Measurements from ENCODE around the gene RFNG.

The RFNG gene

DNA sequence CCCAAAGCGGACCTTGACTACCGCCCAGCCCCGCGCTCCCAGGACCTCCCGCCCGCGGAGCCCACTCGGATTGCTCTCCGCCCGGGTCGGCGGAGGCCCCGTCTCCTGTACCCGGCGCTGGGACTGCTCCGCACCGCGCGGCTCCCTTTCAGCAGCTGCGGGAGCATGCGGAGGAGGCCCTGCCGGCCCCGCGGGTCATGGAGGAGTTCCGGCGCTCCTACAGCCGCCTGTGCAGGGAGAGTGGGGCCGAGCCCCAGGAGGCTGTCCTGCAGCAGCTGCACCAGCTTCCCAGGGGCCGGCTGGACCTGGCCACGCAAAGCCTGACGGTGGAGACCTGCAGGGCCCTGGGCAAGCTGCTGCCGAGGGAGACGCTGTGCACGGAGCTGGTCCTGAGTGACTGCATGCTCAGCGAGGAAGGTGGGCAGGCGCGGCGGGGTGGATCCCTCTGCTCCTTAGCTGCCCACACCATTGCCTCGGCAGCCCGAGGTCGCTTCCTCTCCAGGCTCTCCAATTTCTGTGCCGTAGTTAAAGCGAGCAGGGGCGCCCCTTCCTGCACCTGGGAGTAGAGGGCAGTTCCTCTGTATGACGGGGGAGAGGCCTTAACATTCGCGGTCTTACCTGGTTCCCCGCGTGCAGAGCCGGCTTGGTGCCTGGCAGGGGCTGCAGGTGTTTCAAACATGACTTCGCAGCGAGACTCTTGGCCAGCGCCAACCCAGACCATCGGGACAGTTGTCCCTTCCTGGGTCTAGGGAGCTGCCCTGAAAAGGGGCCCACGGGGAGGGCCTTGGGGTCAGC, 28.0 kb downstream of the RFNG start:
- no peak for DNase-seq

DNA sequence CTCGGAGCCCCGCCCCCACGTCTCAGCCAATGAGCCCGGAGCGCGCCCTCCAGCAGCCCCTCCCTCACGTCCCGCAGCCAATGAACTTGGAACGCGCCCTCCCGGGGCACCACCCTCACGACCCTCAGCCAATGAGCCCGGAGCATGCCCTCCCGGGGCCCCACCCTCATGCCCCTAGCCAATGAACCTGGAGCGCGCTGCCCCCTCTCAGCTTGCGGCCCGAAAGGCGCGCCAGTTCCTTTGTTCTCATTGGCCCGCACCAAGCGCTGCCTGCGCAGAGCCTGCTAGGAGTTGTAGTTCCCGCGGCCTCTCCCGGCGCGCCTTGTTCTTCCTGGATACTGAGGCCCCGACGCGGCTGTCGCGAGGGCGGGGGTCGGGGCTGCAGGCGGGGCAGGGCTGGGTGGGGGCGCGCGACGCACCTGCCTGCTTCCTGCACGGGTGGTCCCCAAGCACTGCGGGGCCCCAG, 28.6 kb downstream of the RFNG start, which contains the start of gene LRRC45:
Gene LRRC45, plus strand, starts transcription at position 325 of the 466 bp plus-strand sequence. CDS start 339 bp downstream, outside the sequence.
- DNase-seq = peak; percentile 99

DNA sequence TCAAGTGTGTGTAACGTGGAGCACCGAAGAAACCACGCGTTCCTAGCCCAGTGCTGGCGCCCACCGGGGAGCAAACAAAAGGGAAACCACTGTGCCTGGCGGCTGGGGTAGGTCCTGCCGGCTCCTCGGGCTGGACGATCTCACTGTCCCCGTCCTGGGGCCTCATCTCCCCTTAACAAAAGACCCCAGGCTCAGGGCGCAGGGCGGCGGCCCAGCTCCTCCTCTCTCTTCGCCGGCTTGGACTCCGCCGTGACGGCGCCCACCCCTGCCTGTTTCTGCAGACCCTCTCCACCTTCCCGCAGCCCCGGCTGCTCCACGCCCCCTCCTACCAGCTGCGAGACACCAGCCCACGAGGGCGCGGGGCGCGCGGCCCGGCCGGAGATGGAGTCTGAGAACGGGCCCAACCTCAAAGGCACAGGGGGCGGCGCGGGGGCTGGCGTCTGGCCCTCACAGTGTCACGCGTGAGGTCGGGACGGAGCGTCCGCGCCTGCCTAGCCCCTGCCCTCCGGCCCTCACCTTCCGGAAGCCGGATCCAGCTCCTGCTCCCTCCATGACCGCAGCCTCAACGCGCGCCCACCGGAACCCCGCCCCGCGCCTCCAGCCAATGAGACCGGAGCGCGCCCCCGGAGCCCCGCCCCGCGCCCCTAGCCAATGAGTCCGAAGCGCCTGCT, 29.2 kb downstream of the RFNG start, which contains the start of gene CENPX:
Gene CENPX, minus strand, starts transcription at position 569 of the 671 bp plus-strand sequence. Its CDS starts 17 bp downstream, at position 552.
- peak; percentile 41 for DNase-seq

DNA sequence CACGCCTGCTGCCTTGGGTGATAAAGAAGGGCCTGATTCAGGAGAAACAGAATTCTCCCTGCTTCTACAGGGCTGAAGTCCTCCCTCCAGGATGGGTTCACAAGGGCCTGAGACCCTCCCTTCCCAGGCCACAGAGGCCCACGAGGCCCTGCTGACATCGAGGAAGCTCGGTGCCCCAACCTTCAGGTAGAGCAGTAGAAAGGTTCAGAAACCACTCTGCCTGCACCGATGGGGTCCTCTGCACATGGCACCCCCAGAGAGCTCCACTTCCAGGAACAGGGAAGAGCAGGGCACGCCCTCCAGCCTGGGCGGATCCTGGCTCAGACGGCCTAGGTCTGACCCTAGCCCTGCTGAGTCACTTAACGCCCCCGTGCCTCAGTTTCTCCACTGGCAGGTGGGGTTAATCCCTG, 29.7 kb downstream of the RFNG start:
- DNase-seq = no peak

DNA sequence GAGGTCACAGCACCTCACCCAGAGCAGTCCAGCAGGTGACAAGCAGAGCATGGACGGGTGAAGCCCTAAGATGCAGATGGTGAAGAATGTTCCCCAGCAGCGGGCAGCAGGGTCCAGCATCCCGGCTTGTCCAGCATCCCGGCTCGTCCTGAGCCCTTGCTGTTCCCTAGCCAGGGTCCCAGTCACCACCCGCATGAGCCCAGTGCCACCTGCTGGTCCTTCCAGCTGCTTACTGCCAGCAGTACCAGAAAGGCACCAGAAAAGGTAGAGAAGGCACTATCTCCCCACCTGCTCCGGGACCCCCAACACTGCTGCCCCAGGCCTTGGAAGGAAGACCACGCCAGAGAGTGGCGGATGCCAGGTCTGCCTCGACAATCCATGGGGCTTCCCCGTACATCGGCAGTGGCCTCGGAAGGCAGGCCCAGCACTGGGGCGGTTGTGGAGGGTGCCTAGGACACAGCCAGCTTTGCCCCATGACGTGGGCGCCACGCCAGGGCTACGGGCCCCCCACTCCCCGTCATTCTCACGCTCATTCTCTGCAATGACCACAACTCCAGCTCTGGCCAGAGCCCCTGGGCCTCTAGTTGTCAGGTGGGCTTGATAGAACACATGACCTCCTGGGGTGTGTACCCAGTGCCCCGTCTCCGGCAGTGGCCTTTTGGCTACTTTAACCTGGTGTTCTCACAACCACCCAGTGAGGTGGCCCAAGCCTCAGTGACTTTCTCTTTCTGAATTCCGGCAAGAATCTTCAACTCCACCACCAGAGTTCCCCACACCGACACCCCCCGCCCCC, 30.3 kb downstream of the RFNG start:
- DNase-seq = peak; percentile 75

DNA sequence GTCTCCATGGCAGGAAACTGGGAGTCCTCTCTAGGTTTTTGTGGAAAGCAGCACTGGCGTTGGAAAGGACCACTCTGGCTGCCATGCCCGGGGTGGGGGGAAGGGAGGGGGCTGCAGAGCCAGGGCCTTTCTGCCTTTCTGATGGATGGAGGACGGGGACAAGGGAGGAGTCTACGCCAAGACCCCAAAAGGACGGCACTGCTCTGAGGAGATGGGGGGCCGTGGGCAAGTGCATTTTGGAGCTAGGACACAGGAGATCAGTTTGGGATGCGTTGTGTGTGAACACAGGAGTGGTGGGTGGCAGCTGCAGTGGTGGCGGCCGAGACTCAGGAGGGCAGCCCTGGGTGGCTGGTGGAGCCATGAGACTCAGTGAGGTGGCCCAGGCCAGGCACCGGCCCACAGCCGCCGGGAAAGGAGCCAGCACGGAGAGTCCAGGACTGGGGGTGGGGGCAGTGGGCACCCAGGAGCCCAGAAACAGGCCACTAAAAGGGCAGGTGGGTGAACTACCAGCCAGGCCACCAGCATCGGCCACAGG, 31.0 kb downstream of the RFNG start:
- no peak for DNase-seq

DNA sequence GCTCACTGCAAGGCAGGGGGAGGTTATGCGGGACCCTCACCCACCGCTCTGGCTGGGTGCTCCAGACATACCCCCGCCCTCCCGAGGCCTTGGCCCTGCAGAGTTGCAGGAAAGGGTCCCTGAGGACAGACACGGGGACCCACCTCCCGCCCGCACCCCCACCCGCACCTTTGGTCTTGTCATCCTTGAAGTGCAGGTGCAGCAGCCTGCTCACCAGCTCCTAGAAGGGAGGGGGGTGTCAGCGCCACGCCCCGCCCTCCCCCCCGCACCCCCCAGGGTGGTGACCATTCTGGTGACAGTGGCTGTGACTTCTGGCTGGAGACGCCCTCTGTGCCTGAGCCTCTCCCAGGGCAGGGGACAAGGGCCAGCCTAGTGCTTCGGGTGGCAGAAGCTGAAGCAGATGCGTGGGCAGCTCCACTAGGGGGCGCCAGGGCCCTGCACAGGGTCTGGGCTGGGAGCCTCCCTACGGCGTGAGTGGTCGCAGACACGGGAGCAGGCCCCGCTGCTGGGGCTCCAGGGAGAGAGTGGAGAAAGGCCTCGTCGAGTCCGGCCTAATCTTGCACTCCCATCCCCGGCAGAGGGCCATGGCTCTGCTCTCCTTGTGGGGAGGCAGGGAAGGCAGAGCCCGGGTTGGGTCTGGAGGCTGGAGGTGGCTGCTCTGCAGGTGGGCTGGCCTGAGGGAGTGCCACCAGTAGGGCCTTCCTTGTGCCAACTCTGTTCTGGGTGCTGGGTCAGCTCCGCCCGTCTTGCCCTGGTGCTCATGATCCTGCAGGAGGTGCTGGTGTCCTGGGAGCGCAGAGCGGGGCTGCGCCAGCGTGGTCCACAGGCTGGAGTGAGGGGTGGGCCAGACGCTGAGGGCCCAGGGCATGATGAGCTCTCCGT, 31.7 kb downstream of the RFNG start:
- peak; percentile 78 for DNase-seq

DNA sequence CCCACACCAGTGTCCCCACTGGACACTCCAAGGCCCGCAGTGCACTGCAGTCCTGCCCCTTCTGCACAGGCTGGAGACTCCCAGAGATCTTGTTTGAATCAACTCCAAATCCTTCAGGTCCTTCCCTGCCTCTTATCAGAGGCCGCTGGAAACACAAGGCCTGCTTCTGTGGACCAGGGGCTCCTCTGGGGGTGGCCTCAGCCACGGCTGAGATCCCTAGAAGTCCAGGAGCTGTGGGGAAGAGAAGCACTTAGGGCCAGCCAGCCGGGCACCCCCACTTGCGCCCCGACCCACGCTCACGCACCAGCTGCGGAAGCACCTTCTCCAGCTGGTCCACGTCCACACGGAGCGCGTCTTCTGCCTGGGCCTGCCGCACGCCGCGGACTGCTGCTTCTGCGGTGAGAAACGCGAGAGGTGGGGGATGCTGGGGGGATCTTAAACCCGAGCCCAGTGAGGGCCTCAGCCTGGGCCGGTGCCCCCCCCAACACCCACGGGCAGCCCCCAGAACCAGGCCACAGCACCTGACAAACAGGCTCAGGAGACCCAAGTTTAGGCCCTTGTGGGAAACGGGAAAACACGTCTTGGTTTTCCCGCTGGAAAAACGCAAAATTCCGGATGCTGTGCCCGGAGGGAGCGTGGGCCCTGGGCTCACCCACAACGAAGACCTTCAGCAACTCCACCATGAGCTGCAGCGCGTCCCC, 32.5 kb downstream of the RFNG start:
- DNase-seq = no peak

DNA sequence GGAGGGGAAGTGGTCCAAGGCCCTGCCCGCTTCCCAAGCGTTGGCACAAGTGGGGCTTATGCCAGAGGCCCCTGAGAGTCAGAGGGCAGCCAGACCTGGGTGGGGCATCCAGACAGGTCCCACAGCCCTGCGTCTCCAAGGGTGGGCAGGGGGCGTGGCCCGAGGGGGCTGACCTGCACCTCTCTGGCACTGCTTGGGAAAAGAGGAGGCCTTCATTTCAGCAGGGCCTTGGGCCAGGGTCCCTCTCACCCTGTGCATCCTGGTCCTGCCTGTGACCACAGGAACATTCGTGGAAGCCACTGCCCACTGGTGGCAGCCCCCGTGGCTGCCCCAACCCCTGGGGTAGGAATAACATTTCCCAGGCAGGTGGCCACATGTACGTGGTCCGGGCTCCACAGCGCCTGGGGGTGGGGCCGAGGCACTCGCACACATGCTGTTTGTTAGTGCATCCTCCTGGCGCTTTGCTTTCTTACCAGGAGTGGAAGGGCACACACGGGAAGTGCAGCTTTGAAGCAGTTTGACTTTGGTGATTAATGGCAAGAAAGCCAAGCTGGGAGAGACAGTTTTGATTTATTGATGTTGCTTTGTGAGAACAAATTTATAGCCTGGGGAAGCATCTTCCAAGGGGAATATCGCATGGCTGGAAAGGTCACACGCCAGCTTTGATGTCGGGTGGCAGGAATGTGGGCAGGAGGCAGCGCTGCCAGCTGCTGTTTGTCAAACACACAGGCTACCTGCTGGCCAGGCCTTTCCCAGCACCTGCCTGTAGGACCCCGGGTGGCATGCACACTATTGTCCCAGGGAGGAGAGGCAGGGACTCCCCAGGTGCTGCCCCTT, 33.2 kb downstream of the RFNG start:
- DNase-seq = no peak

DNA sequence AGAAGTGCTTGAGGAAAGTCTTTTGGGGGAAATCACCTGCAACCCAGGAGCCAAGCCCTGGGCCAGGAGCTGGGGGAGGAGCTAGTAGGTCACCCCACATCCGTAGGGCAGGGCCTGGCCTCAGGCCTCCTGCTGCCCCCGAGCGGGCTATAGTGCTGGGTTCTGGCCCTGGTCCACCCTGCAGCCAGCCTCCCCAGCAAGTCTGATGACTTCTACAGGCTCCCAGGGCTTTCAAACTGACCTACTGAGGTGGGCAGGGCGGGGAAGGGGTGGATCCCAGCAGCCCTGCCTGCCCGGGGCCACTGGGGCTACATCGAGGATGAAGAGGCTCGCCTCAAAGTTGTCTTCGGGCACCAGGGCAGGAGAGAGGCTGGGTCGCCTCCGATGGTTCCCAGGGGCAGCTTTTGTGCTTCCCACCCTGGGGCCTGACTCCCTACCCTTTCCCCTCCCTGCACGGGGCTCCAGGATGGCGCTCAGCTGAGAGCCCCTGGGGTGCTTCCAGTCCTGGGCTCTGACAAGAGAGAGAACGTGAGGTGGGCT, 33.9 kb downstream of the RFNG start:
- DNase-seq = no peak

DNA sequence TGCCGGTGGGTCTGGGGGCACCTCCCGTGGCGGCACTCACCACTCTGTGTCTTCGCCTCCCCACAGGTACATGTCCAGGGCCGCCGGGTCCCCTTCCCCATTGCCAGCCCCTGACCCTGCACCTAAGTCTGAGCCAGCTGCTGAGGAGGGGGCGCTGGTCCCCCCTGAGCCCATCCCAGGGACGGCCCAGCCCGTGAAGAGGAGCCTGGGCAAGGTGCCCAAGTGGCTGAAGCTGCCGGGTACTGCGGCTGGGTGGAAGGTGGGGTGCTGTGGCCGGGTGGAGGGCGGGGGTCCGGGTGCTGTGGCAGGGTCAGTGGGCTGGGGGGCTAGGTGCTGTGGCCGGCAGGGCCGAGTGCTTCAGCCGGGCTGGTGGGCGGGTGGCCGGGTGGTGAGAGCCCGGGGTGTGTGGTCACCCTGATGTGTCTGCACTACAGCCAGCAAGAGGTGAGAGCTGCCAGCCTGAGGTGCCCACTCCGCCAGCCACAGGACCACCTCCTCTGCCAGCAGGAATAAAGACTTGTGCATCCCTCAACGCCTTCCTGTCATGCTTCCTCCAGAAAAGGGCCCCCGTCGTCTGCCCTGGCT, 34.6 kb downstream of the RFNG start:
- DNase-seq = no peak

DNA sequence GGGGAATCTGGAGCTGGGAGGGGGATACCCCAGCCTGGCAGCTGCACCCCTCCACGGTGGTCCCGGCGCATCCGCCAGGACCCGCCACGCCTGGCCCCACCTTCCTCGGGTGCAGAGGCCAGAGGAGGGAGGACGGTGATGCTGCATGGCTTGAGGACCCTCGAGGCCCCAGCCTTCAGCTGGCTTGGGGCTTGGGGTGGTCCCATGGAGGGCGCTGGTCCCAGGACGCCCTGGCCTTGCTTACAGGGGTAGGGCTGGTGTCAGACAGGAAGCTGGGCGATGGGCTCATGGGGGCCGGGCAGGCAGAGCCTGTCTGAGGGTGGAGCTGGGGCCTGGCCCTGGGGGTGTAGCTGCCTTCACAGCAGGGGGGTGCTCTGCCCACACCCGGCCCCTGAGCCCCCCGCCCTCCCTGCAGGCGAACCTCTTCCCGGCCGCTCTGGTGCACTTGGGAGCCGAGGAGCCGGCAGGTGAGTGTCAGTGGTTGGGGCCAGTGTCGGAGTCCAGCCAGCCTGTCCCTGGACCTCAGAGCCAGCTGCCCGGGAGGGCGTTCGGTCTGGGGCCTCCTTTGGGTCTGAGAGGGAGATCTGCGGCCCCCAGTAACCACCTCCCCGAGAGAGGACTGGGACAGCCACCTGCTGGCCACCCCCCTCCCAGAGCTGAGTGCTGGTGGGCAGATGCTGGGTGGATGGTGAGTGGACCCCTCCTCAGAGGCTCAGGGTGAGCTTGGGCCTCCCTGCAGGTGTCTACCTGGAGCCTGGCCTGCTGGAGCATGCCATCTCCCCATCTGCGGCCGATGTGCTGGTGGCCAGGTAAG, 35.3 kb downstream of the RFNG start:
- DNase-seq = no peak

DNA sequence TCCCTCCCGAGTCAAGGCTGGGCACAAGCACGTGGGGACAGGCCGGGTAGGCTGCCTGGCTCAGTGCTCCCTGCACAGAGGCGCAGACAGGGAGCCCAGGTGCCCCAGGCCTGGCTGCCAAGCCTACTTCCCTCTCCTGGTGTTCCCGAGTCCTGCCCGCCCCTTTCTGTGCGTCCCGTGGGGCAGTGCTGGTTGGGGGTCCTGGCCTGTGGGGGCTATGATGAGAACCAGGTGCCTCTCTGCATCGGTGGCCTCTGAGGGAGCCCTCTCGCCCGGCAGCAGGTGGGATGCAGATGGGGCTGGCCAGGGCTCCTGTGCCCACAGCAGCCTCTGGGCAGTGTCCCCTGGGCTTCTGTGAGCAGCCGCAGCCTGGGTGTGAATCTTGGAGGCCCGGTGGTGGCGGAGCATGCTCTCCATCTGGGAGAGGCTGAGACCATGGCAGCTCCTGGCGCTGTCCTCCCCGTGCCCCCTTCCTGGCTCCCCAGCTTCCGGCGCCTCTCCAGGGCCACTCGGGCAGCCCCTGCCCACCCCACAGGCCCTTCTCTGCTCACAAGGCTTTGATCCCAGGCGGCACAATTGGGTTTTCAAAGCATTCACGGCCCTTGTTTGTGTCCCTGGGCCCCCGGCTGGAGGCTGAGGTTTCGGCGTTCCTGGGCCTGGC, 36.2 kb downstream of the RFNG start:
- DNase-seq = no peak

DNA sequence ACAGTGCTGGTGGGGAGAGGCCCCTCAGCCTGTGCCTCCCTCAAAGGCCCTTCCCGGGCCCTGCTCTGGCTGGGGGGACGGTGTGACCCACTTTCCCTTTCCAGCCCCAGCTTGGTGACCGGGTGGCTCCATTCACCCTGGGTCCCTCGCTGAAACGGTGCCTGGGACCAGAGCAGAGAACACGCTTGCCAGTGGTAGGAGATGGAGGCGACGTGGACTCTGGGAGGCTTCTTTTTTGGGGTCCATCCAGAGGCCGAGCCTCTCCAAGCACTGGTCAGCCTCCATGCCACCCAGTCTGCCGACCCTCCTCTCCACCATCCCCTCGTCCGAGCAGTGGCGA, 36.7 kb downstream of the RFNG start:
- no peak for DNase-seq

DNA sequence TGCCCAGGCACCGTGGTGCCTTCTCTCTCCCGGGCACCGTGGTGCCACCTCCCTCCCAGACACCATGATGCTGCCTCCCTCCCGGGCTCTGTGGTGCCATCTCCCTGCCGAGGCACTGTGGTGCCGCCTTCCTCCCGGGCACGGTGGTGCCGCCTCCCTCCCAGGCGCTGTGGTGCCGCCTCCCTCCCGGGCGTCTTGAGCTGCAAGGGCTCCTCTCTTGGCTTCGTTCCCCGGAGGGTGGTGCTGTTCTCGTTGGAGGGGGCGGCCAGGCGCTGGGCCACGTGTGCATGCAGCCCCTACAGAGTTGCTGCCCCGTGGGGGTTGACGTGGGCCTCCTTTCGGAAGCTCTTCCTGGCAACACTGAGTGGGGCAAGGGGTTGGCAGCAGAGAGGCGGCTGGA, 37.2 kb downstream of the RFNG start:
- DNase-seq = no peak

DNA sequence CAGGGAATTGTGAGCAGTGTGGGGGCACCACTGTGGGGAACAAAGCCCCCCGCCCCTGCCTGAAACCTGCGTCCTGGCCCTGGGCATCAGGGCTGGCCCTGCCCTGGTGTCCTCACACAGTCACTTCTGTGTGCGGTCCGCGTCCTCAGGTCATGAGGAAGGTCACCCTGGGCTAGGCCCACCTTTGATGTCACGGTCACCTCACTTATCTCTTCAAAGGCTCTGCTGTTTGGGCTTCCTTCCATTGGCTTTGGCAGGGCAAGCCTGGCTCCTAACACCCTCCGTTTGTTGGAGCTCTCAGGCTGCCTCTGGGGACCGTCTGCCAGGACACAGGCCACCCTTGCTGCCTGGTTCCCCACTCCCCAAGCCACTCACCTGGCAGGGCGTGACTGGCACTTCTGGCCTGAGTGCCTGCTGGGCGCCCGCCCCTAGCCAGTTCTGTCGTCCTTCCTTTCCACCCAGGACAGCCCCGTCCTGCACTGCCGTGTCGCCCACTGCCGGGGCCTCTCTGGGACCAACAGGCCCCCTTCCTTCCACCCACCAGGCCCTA, 37.8 kb downstream of the RFNG start:
- no peak for DNase-seq

DNA sequence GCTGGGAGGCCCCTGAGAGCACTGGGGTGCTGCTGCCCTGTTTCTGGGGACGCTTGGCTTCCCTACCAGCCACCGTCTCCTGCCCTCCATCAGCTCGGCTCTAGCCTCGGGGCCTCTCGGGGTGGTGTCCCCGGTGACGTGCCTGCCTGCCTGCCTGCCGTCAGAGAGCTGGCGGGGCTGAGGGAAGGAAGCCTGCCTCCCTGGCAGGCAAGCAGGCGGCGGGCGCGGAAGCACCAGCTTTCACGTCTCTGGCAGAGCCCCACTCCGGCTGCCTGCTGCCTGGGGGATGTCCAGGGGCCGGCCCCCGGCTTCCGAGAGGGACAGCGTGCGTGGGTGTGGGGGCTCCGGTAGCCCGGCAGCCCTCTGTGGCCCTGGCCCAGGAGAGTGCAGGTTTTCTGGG, 38.3 kb downstream of the RFNG start:
- no peak for DNase-seq
